Activated CD8-positive, alpha-beta T cell treated with anti-CD3 and anti-CD28 coated beads for 36 hours (primary cell): ENCODE measurements around the gene ABHD11. TPM values are rescaled to one million over a fixed set of nuclear protein-coding genes. Genes with fewer than 3 reads are reported as not detected.
"Not testable (repeated sequence)": the region's sequence is repeated elsewhere in the genome, so short reads cannot be mapped to it uniquely, and the experiment has no call there.

Experiments used
- ATAC-seq: fragments of 200-7000 bp; cut with Tn5 transposase; one replicate; pipeline ENCODE4 v1.10.0; 2021; ENCODE audit warnings: mild to moderate bottlenecking, moderate library complexity
- CTCF ChIA-PET: fragments of 350-600 bp; sonication (Branson Sonifier 250); formaldehyde crosslinking; loops from one replicate; lab custom pipeline; 2021; ENCODE audit warnings: antibody characterized with exemption; lab: Charles Lee
- POLR2A ChIA-PET: fragments of 350-600 bp; sonication (Branson Sonifier 250); formaldehyde crosslinking; loops from one replicate; lab custom pipeline; 2021; ENCODE audit warnings: antibody characterized with exemption; lab: Charles Lee
- DNase-seq: peaks from one replicate; pipeline ENCODE4 v3.0.0-alpha.2; 2020
- H3K27ac Mint-ChIP-seq: one replicate; pipeline ENCODE4 v1.8.0; 2021; ENCODE audit warnings: mild to moderate bottlenecking, mixed read lengths
- H3K27me3 Mint-ChIP-seq: one replicate; pipeline ENCODE4 v1.8.0; 2021; ENCODE audit warnings: mixed read lengths
- H3K36me3 Mint-ChIP-seq: one replicate; pipeline ENCODE4 v1.8.0; 2021; ENCODE audit warnings: low read depth, mixed read lengths
- H3K4me1 Mint-ChIP-seq: one replicate; pipeline ENCODE4 v1.8.0; 2021; ENCODE audit warnings: low read depth, mixed read lengths
- H3K4me3 Mint-ChIP-seq: one replicate; pipeline ENCODE4 v1.8.0; 2021; ENCODE audit warnings: mild to moderate bottlenecking, moderate library complexity, mixed read lengths
- H3K9me3 Mint-ChIP-seq: one replicate; pipeline ENCODE4 v1.8.0; 2021; ENCODE audit warnings: mixed read lengths
- CTCF ChIP-seq: fragments of 200-600 bp; IDR thresholded peaks from one replicate; pipeline ENCODE4 v1.8.0; 2022; ENCODE audit warnings: antibody characterized with exemption, mild to moderate bottlenecking
- intact Hi-C: fragments of 100-400 bp; cut with micrococcal nuclease; formaldehyde crosslinking; loops from one replicate; pipeline ENCODE4 v1.10.0; 2022
- total RNA-seq, 2 experiments: library from RNA; stranded (reverse); gene quantifications; one replicate each; pipeline ENCODE4 v1.2.3, GENCODE V29; 2021

The ABHD11 gene
- 10 to 100 TPM; 19.0 to 21.5 TPM for total RNA-seq

- H3K4me1 Mint-ChIP-seq, result peaks cover 4% of the 10 kb centered on the region
- ATAC-seq (peak; percentile 83), DNase-seq (peak; percentile 98)
- ChIA-PET POLR2A (interaction anchor here (0.6 to 2.3 kb wide), 12 partner anchors 10 to 386 kb away, joined by 3 to 8 read pairs (median 4); partner anchors contain the start of gene BAZ1B), CTCF (interaction anchor here (0.7 to 5.2 kb wide), 6 partner anchors 14 to 132 kb away, joined by 3 to 84 read pairs (median 10); partner anchors contain the start of gene VPS37D)
- peaks cover 6% of the 10 kb centered on the region for H3K36me3 Mint-ChIP-seq
- no peaks in the 10 kb centered on the region for H3K27me3 Mint-ChIP-seq
- intact Hi-C loops, result no loop called here
- H3K4me3 Mint-ChIP-seq, result peak within 1 kb of the TSS; percentile 93
- H3K27ac Mint-ChIP-seq, result peak within 1 kb of the TSS; percentile 95
- no peak for TF ChIP-seq CTCF
- no peaks in the 10 kb centered on the region for H3K9me3 Mint-ChIP-seq
Measured at GRCh38 chr7:73738612-73739386, at the start of gene ABHD11. Gene ABHD11 (minus strand): TSS chr7:73738802. CDS start chr7:73738770, 32 bp downstream.

- H3K4me1 Mint-ChIP-seq, POLR2A ChIA-PET: not testable (repeated sequence)
Measured at GRCh38 chr7:73787786-73788048, 49.1 kb upstream of the ABHD11 start.

GRCh38 chr7:73786588-73786987 lies 48.0 kb upstream of the ABHD11 start:
- ChIA-PET POLR2A (interaction anchor here (0.6 kb wide), 1 partner anchor 292 kb away, joined by 3 read pairs; no protein-coding TSS in a partner anchor), CTCF (interaction anchor here (1.2 kb wide), 1 partner anchor 10 kb away, joined by 3 read pairs; no protein-coding TSS in a partner anchor)
- Mint-ChIP-seq H3K9me3 (no peaks in the 10 kb centered on the region), H3K4me1 (no peaks in the 10 kb centered on the region), H3K27ac (no peak overlapping the region), H3K36me3 (no peaks in the 10 kb centered on the region), H3K4me3 (no peak overlapping the region), H3K27me3 (no peaks in the 10 kb centered on the region)
- intact Hi-C loops, result no loop called here
- no peak for DNase-seq
- ATAC-seq, result no peak
- no peak for TF ChIP-seq CTCF

More at GRCh38 chr7:73787786-73788048, 49.1 kb upstream of the ABHD11 start:
- CTCF ChIA-PET, H3K36me3 Mint-ChIP-seq, intact Hi-C loops, ATAC-seq, DNase-seq, H3K4me3 Mint-ChIP-seq, H3K27me3 Mint-ChIP-seq, H3K9me3 Mint-ChIP-seq, H3K27ac Mint-ChIP-seq: not testable (repeated sequence)

- H3K27me3 Mint-ChIP-seq, result peaks cover 2% of the 10 kb centered on the region
- no peaks in the 10 kb centered on the region for H3K9me3 Mint-ChIP-seq
- POLR2A ChIA-PET, result no interaction called here
- no peak overlapping the region for H3K27ac Mint-ChIP-seq
- DNase-seq (no peak), ATAC-seq (no peak)
- TF ChIP-seq CTCF, result no peak
- H3K36me3 Mint-ChIP-seq, result no peaks in the 10 kb centered on the region
- intact Hi-C loops, result no loop called here
- CTCF ChIA-PET, result no interaction called here
- no peak overlapping the region for H3K4me3 Mint-ChIP-seq
- H3K4me1 Mint-ChIP-seq, result no peaks in the 10 kb centered on the region
Measured at GRCh38 chr7:73779517-73779916, 40.9 kb upstream of the ABHD11 start.

GRCh38 chr7:73778801-73779389 lies 40.3 kb upstream of the ABHD11 start:
- no peaks in the 10 kb centered on the region for H3K4me1 Mint-ChIP-seq
- TF ChIP-seq CTCF, result no peak
- no peaks in the 10 kb centered on the region for H3K36me3 Mint-ChIP-seq
- H3K4me3 Mint-ChIP-seq, result no peak overlapping the region
- H3K27me3 Mint-ChIP-seq, result peaks cover 2% of the 10 kb centered on the region
- no peaks in the 10 kb centered on the region for H3K9me3 Mint-ChIP-seq
- DNase-seq, result no peak
- H3K27ac Mint-ChIP-seq, result no peak overlapping the region
- CTCF ChIA-PET, result no interaction called here
- POLR2A ChIA-PET, result no interaction called here
- no peak for ATAC-seq
- intact Hi-C loops, result no loop called here
